Right cardiac atrium (tissue), 5 donors: ENCODE measurements around the gene MEF2A. TPM values are rescaled to one million over a fixed set of nuclear protein-coding genes. Genes with fewer than 3 reads are reported as not detected.
A peak's percentile ranks its signal among the peaks of the same experiment; 100 is the strongest.

ENCODE experiments used
- ATAC-seq, 2 donors: fragments of 200-7000 bp; cut with Tn5 transposase; one replicate each; pipeline versions ENCODE4 v1.8.0 to v1.9.1; 2020; ENCODE audit warnings: moderate library complexity in 2 of 2, mild to moderate bottlenecking in 1 of 2
- DNase-seq, 3 donors: peaks; one replicate each; pipeline ENCODE4 v3.0.0-alpha.2; 2020
- H3K27ac ChIP-seq: one replicate; pipeline ENCODE4 v1.5.1; 2013; ENCODE audit warnings: mild to moderate bottlenecking, low read length, control low read depth, moderate library complexity
- H3K27me3 ChIP-seq: one replicate; pipeline ENCODE4 v1.6.1; 2013; ENCODE audit not compliant: control insufficient read depth, insufficient read depth
- H3K4me1 ChIP-seq: one replicate; pipeline ENCODE4 v1.6.1; 2013; ENCODE audit warnings: low read length; ENCODE audit not compliant: control insufficient read depth, insufficient read depth
- H3K4me3 ChIP-seq: one replicate; pipeline ENCODE4 v1.5.1; 2013; ENCODE audit warnings: low read length, control low read depth
- H3K9me3 ChIP-seq: one replicate; pipeline ENCODE4 v1.6.1; 2013; ENCODE audit warnings: low read length; ENCODE audit not compliant: control insufficient read depth
- WGBS: extraction: QIAGEN DNeasy Blood & Tissue Kit; methylation state at CpG from one replicate; pipeline ENCODE4 v1.1.7; 2013; 5-methylcytosine and 5-hydroxymethylcytosine counted together
- intact Hi-C, 4 donors: fragments of 100-400 bp; cut with DNase I; formaldehyde crosslinking; loops; one replicate each; pipeline versions ENCODE4 v1.11.0 to v1.14.0; 2022 to 2023
- polyA plus RNA-seq: library from polyadenylated mRNA; stranded (reverse); fragments of 200-250 nt; gene quantifications from one replicate; pipeline ENCODE4 v1.2.3, GENCODE V29; 2013
- total RNA-seq, 4 donors: library from RNA; stranded (reverse); fragmentation: NEBNext Ultra II Directional; extraction: Animal tissue kit (Norgen Biotek cat#: 25700); gene quantifications; one replicate each; pipeline ENCODE4 v1.2.1, GENCODE V29; 2021
- donor health status: healthy with polysubstance abuse.
- donor health status: DM: no; HTN: yes; CAD: no.
- donor health status: DM: no; HTN: no; CAD: no.
- donor health status: DM: no; HTN: yes; CAD: no; lungs with severe emphysema.
- donor health status: DM: yes; HTN: yes; CAD: no.

Gene MEF2A
- total and polyA plus RNA-seq, 5 donors = 65.9 to 177 (median 172) TPM

GRCh38 chr15:99582508-99582960 lies 16.8 kb downstream of the MEF2A start:
- WGBS = 79% methylated on average over 4 of the region's 4 CpGs
- H3K4me3 ChIP-seq = no peak overlapping the region
- no peak for DNase-seq
- intact Hi-C loops = no loop called here
- no peak for ATAC-seq
- no peak overlapping the region for H3K27ac ChIP-seq
- H3K4me1 ChIP-seq = peaks cover 4% of the 10 kb centered on the region
- H3K27me3 ChIP-seq = no peaks in the 10 kb centered on the region
- H3K9me3 ChIP-seq = no peaks in the 10 kb centered on the region

- no peak overlapping the region for H3K27ac ChIP-seq
- no peaks in the 10 kb centered on the region for H3K27me3 ChIP-seq
- no peak overlapping the region for H3K4me3 ChIP-seq
- intact Hi-C loops = no loop called here
- ATAC-seq (no peak), DNase-seq (no peak)
- H3K4me1 ChIP-seq = peaks cover 4% of the 10 kb centered on the region
- WGBS = 85% methylated on average over 2 of the region's 2 CpGs
- no peaks in the 10 kb centered on the region for H3K9me3 ChIP-seq
Measured at GRCh38 chr15:99584081-99584600, 18.4 kb downstream of the MEF2A start.

GRCh38 chr15:99586121-99586520 lies 20.3 kb downstream of the MEF2A start:
- 90% methylated on average over 1 of the region's 1 CpG for WGBS
- ATAC-seq (no peak), DNase-seq (no peak)
- Histone ChIP-seq H3K4me3 (no peak overlapping the region), H3K27me3 (no peaks in the 10 kb centered on the region), H3K4me1 (no peaks in the 10 kb centered on the region), H3K9me3 (no peaks in the 10 kb centered on the region), H3K27ac (no peak overlapping the region)
- intact Hi-C loops = no loop called here

- Histone ChIP-seq H3K4me3 (no peak overlapping the region), H3K27ac (no peak overlapping the region), H3K9me3 (no peaks in the 10 kb centered on the region), H3K27me3 (no peaks in the 10 kb centered on the region), H3K4me1 (peaks cover 10% of the 10 kb centered on the region)
- intact Hi-C loops = no loop called here
- DNase-seq (no peak), ATAC-seq (no peak)
Measured at GRCh38 chr15:99589801-99590200, 24.0 kb downstream of the MEF2A start.

- no peak for ATAC-seq
- Histone ChIP-seq H3K4me1 (peaks cover 12% of the 10 kb centered on the region), H3K9me3 (no peaks in the 10 kb centered on the region), H3K4me3 (no peak overlapping the region), H3K27me3 (no peaks in the 10 kb centered on the region), H3K27ac (no peak overlapping the region)
- intact Hi-C loops = no loop called here
- DNase-seq = no peak
- WGBS = 81% methylated on average over 2 of the region's 2 CpGs
Measured at GRCh38 chr15:99590913-99591646, 25.3 kb downstream of the MEF2A start.

- WGBS = 60% methylated on average over 6 of the region's 6 CpGs
- H3K4me3 ChIP-seq = no peak overlapping the region
- H3K27me3 ChIP-seq = no peaks in the 10 kb centered on the region
- no peak for DNase-seq
- no peak overlapping the region for H3K27ac ChIP-seq
- H3K9me3 ChIP-seq = no peaks in the 10 kb centered on the region
- peak; percentile 26 to 48 for ATAC-seq
- peaks cover 12% of the 10 kb centered on the region for H3K4me1 ChIP-seq
- intact Hi-C loops = no loop called here
Measured at GRCh38 chr15:99592145-99592791, 26.5 kb downstream of the MEF2A start.

GRCh38 chr15:99593070-99593469 lies 27.3 kb downstream of the MEF2A start:
- intact Hi-C loops = no loop called here
- H3K4me1 ChIP-seq = peaks cover 12% of the 10 kb centered on the region
- no peak overlapping the region for H3K4me3 ChIP-seq
- DNase-seq (no peak), ATAC-seq (peak; percentile 47 to 57)
- H3K27me3 ChIP-seq = no peaks in the 10 kb centered on the region
- H3K27ac ChIP-seq = no peak overlapping the region
- no peaks in the 10 kb centered on the region for H3K9me3 ChIP-seq
- 58% methylated on average over 6 of the region's 6 CpGs for WGBS

GRCh38 chr15:99594916-99595315 lies 29.1 kb downstream of the MEF2A start:
- WGBS = 84% methylated on average over 2 of the region's 2 CpGs
- intact Hi-C loops = no loop called here
- DNase-seq (no peak), ATAC-seq (no peak)
- H3K4me1 ChIP-seq = peaks cover 12% of the 10 kb centered on the region
- no peak overlapping the region for H3K4me3 ChIP-seq
- H3K27ac ChIP-seq = no peak overlapping the region
- no peaks in the 10 kb centered on the region for H3K9me3 ChIP-seq
- no peaks in the 10 kb centered on the region for H3K27me3 ChIP-seq

- H3K9me3 ChIP-seq = no peaks in the 10 kb centered on the region
- H3K27me3 ChIP-seq = no peaks in the 10 kb centered on the region
- 98% methylated on average over 3 of the region's 3 CpGs for WGBS
- ATAC-seq (no peak), DNase-seq (no peak)
- peaks cover 12% of the 10 kb centered on the region for H3K4me1 ChIP-seq
- intact Hi-C loops = no loop called here
- no peak overlapping the region for H3K4me3 ChIP-seq
- no peak overlapping the region for H3K27ac ChIP-seq
Measured at GRCh38 chr15:99598296-99598695, 32.5 kb downstream of the MEF2A start.

GRCh38 chr15:99603828-99604227 lies 38.0 kb downstream of the MEF2A start:
- ATAC-seq = no peak
- Histone ChIP-seq H3K9me3 (no peaks in the 10 kb centered on the region), H3K4me1 (peaks cover 3% of the 10 kb centered on the region), H3K27me3 (no peaks in the 10 kb centered on the region), H3K27ac (no peak overlapping the region), H3K4me3 (no peak overlapping the region)
- DNase-seq = no peak
- 96% methylated on average over 1 of the region's 1 CpG for WGBS
- intact Hi-C loops = no loop called here

- 77% methylated on average over 6 of the region's 6 CpGs for WGBS
- Histone ChIP-seq H3K4me3 (no peak overlapping the region), H3K9me3 (no peaks in the 10 kb centered on the region), H3K4me1 (peaks cover 3% of the 10 kb centered on the region), H3K27me3 (no peaks in the 10 kb centered on the region), H3K27ac (no peak overlapping the region)
- ATAC-seq (no peak), DNase-seq (peak in 1 of 3 donors; percentile 22)
- intact Hi-C loops = no loop called here
Measured at GRCh38 chr15:99604865-99605264, 39.1 kb downstream of the MEF2A start.
